H1 (cell line): Measurements from ENCODE around the gene GRIA1. TPM values are rescaled to one million over a fixed set of nuclear protein-coding genes. Genes with fewer than 3 reads are reported as not detected.

Experiments
- ASH2L ChIP-seq: fragments of 200-600, 300-600 bp; sonication (generic); IDR thresholded peaks from one replicate; pipeline ENCODE4 v1.7.1; 2017; ENCODE audit warnings: low read length
- CEBPB ChIP-seq: IDR thresholded peaks from 2 replicates; pipeline ENCODE4 v1.6.1; 2012; ENCODE audit warnings: low read depth, low read length
- KDM1A ChIP-seq: fragments of 200-600, 300-600 bp; sonication (generic); IDR thresholded peaks from 2 replicates; pipeline ENCODE4 v1.7.1; 2016; ENCODE audit warnings: mild to moderate bottlenecking, low read length, borderline replicate concordance
- NRF1 ChIP-seq: IDR thresholded peaks from 2 replicates; pipeline ENCODE4 v1.6.1; 2011; ENCODE audit warnings: mild to moderate bottlenecking, low read depth, low read length, improper control_type of control experiment
- RNF2 ChIP-seq: fragments of 200-900, 300-1000 bp; sonication (generic); IDR thresholded peaks from 2 replicates; pipeline ENCODE4 v1.7.1; 2016; ENCODE audit warnings: borderline replicate concordance, low read depth, mild to moderate bottlenecking, antibody characterized with exemption, low read length; ENCODE audit not compliant: poor library complexity, severe bottlenecking; ENCODE audit errors: missing control alignments
- TBP ChIP-seq: IDR thresholded peaks from 2 replicates; pipeline ENCODE4 v1.6.1; 2011; ENCODE audit warnings: low read depth, low read length, improper control_type of control experiment
- polyA plus RNA-seq, 7 experiments: library from polyadenylated mRNA; depleted of rRNA in 3 of 7; stranded (reverse) in 5 of 7; unstranded in 2 of 7; fragments of >200 nt in 5 of 7; fragments of 200-250 nt in 2 of 7; gene quantifications; 1 replicate in 5 of 7; 2 replicates in 1 of 7; 4 replicates in 1 of 7; pipeline versions ENCODE4 v1.2.1 to v1.2.3, GENCODE V29; 2011 to 2013; ENCODE audit warnings: missing spikeins in 2 of 7, mixed read lengths in 2 of 7
- total RNA-seq: library from RNA; stranded (reverse); fragmentation: NEBNext Ultra II Directional; extraction: Animal tissue kit (Norgen Biotek cat#: 25700); gene quantifications from 2 replicates; pipeline ENCODE4 v1.2.1, GENCODE V29; 2021

Gene GRIA1
- total and polyA plus RNA-seq, 2 of the 8 experiments (the other 6 are each of a cell fraction or from before 2014, with no cell fraction given) = 0.97 to 2.5 TPM

- TF ChIP-seq RNF2 = no peak
- TF ChIP-seq TBP = no peak
- TF ChIP-seq CEBPB = no peak
- no peak for TF ChIP-seq NRF1
- TF ChIP-seq ASH2L = no peak
- TF ChIP-seq KDM1A = no peak
Measured at GRCh38 chr5:153523831-153524230, 33.4 kb downstream of the GRIA1 start (continued).
